Activated CD4-positive, alpha-beta T cell treated with anti-CD3 and anti-CD28 coated beads, Interleukin-2, amount 50 U/mL, for 16 hours (primary cell): ENCODE measurements around the gene ZFPL1.

ENCODE experiments used
- DNase-seq: peaks from one replicate; pipeline ENCODE4 v3.0.0-alpha.2; 2020

ZFPL1 gene

DNA sequence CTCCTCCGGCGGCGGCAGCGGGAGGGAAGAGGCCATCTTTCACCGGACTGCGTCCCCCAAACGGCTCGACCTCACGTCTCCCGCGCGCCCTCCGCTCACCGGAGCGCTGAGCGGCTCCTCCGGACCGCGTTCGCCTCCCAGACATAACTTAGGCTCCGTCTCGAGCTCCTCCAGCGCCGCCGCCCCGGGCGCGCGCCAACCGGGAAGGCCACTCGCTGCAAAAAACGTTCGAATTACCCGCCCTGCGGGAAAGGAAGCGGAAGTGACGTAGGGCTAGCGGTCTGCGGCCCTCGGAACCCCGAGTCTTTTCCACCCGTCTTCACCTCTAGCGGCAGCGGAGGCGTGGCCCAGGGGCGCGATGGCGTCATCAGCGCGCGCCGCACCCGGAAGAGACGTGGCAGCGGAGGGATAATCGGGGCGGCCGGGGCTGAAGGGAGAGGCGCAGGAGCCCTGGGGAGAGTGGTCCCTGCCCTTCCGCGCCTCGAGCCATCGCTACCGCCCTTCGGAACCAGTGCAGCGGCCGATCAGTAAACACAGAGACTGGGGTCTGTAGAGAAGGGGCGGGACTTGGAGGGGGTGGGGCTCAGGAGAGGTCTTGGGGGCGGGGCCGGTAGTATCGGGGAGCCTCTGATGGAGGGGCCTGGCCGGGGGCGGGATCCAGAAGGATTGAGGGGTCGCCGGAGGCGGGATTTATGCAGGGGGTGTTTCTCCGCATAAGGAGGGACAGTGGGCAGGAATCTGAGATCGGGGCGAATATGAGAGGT, at the start of gene ZFPL1, which contains the start of gene CDCA5:
Gene ZFPL1 (plus strand): TSS at position 389 of the 764 bp plus-strand sequence. CDS start 477 bp downstream, outside the sequence.
Gene CDCA5 (minus strand): TSS at position 207 of the 764 bp plus-strand sequence. CDS start 62 bp downstream, at position 145.
- DNase-seq, result peak; percentile 97

DNA sequence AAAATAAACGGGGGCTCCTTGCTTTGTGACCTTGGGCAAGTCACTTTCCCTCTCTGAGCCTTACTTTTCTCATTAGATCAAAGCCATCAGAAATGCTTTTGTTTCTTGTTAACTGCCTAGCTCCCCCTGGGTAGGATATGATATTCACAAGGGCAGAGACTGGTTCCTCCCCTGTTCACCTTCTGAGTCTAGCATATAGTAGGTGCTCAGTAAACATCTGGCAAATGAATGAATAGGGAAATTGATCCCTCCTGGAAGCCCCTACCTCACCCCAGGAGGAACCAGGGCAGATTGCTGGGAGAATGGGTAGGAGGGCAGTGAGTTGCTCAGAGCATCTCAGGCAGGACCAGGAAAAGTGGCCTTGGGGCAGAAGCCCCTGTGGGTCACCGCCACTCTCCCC, 49.6 kb upstream of the ZFPL1 start:
- DNase-seq, result no peak

DNA sequence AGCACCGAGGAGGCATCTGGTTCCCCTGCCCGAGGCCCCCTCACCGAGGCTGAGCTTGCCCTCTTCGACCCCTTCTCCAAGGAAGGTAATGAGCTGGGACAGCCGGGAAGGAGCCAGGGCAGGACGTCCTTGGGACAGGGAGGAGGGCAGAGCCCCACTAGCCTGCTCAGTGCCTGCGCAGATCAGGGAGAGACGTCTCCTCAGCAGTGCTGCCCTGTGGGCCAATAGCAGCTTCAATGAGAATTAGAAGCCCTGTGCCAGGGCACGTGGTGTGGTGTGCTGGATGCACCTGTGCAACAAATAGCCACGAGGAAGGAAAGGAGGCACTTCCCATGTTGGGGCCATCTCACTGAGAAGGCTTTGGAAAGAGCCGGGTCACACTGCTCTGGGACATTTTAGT, 48.4 kb upstream of the ZFPL1 start:
- no peak for DNase-seq

DNA sequence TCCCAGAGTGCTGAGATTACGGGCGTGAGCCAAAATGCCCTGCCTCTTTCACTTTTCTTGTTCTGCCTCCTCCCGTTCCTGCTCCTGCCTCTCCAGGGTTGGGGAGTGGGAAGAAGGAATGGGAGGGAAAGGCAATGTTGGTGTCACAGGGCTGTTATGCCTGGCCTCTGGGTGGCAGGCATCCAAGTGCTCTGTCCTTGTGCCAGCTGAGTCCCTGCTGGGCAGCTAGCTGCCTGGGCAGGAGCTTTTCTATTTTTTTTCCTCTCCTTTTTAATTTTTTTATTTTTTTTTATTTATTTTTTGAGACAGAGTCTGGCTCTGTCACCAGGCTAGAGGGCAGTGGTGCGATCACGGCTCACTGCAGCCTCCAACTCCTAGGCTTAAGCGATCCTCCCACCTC, 47.1 kb upstream of the ZFPL1 start:
- DNase-seq, result no peak

DNA sequence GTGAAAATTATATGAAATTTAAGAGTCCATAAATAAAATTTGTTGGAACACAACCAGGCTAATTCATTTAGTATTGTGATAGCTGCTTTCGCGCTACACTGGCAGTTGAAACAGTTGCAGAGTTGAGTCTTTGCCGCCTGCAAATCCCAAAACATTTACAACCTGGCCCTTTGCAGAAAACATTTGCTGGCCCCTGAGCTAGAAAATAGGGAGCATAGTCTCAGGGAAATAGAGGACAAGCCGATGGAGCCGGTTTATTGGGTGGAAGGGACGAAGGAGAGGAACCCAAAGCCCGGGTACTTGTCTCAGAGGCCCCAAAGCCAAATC, 43.5 kb upstream of the ZFPL1 start:
- no peak for DNase-seq

DNA sequence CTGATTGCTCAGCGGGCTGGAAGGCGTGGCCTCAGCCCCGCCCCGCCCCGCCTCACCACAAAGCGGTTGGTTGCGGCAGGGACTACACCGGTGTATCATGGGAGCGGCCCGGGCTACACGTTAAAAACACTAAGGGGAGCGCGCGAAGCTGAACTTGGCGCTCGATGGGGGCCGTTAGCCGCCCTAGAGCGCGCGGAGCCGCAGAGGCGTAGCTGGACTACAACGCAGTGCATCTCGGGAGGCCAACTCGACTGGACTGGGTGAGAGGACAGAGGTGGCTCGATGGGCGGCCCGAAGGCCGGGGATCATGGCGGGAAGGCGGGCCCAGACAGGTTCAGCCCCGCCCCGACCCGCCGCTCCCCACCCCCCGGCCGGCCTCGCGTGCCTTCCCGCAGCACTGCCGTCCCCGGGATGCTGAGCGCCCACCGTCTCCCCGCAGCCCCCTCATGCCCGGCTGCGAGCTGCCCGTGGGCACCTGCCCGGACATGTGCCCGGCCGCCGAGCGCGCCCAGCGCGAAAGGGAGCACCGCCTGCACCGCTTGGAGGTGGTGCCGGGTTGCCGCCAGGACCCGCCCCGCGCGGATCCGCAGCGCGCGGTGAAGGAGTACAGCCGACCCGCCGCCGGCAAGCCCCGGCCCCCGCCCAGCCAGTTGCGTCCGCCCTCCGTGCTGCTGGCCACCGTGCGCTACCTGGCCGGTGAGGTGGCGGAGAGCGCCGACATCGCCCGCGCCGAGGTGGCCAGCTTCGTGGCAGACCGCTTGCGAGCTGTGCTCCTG, 43.0 kb upstream of the ZFPL1 start, which contains the start of gene SAC3D1:
Gene SAC3D1 (plus strand): TSS at position 364 of the 776 bp plus-strand sequence. CDS start 83 bp downstream, at position 447.
- DNase-seq, result peak; percentile 96

DNA sequence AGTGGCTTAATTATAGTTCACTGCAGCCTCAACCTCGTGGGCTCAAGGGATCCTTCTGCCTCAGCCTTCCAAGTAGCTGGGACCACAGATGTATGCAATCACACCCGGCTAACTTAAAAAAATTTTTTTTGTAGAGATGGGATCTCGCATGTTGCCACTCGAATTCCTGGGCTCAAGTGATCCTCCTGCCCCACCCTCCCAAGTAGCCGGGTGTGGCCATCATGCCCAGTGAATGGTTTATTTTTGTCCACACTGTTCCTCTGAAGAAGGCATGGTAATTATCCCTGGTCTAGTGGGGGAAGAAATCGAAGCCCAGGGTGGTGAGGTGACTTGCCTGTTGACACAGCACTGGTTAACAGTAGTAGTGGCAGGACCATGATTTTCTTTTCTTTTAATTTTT, 41.1 kb upstream of the ZFPL1 start:
- DNase-seq, result no peak

DNA sequence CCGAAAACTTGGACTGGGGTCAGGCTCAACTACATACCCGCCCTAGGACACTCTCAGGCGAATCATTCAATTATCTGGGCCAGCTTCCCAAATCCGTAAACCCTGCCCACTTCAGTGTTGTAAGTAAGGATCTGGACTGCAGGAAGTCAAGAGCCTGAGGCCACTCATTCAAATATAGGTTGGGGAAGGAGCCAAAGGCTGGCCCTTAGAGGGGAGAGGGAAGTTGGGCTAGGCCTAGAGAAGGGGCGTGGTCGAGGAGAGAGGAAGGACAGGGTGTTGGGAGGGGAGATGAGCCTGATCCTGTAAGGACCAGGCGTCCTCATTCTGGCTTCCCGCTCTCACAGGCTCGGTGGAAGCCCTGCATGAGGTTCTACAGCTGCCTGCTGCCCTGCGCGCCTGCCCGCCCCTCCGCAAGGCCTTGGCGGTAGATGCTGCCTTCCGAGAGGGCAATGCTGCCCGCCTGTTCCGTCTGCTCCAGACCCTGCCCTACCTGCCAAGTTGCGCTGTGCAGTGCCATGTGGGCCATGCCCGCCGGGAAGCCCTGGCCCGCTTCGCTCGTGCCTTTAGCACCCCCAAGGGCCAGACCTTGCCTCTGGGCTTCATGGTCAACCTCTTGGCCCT, 40.0 kb upstream of the ZFPL1 start:
- DNase-seq, result no peak

DNA sequence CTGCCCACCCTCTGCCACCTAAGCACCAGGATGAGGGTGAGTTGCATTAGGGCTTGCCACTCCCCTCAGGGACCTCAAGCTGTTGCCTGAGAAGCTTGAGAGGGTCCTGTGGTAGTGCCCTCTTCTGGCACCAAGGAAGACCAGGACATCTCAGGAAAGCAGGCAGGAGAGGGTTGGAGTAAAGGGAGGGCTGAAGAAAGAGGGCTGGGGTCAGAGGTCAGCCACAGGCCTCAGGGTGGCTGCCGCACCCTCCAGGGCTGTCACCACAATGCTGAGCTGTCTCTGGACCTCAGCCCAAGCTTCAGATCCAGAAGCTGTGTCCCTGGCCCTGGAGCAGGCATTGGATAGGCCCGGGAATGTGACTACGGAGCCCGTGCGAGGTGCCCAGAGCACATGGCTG, 39.0 kb upstream of the ZFPL1 start:
- no peak for DNase-seq

DNA sequence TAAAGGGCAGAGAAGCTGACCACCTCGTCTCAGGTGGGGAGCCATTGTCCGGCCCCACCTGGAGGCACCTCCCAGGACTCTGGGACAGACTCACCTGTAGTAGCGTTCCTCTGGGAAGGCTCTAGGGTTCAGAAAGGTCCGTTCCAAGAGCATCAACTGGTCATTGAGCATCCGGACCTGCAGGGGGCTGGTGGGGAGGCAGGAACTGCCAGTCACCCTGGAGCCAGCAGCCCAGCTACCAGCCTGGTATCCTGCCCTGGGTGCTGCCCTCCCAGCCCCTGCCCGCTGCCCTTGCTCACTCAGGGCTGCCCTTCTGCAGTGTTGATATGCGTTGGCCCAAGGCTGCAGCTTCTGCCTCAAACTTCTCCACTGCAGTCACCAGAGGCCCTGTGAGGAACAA, 38.3 kb upstream of the ZFPL1 start:
- no peak for DNase-seq

DNA sequence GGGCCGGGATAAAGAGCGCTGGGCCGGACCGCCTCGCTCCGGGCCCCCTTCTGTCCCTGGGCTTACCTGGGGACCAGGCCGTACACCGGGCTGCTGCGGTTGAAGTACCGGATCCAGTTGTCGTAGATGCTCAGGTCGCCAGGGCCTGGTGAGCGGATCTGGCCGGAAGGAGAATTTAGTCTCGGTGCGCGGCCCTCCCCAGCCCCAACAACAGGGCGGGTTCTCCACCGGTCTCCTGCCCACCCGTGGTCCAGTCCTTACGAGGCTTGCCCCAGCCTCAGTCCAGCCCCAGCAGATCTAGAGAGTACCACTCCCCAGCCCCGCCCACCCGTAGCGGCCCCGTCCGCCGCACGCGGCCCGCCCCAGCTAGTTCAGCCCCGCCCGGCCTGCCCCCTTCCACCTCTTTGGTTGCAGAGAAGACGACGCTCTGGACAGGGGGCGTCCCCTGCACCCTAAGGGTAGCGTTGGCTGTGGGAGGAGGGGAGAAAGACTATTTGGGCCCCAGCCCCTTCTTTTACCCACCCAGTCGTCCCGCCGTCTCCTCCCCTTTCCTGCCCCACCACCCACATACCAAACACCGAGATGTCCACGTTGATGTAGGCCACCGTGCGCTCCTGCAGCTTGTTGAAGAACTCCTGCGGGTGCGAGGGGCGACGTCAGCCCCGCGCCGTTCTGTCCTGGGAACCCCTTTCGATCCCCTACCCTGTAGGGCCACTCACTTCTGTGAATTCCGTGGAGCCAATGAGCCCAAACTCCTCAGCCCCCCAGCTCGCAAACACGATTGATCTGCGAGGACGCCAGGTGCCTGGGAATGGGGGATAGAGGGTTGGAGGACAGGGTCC, 36.2 kb upstream of the ZFPL1 start:
- no peak for DNase-seq

DNA sequence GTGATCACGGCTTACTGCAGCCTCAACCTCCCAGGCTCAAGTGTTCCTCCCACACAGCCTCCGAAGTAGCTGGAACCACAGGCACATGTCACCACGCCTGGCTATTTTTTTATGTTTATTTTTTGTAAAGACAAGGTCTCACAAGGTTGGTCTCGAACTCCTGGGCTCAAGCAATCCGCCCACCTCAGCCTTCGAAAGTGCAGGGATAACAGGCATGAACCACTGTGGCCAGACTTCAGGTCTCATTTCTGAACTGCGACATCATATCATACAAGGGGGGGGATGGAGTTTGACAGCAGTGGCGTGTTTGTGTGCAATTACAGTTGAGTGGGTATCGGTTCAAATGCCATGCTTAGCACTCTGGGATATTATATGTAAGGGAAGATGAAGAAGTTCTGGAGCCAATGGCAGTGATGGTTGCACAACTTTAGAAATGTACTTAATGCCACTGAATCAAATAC, 32.6 kb upstream of the ZFPL1 start:
- DNase-seq, result peak; percentile 24

DNA sequence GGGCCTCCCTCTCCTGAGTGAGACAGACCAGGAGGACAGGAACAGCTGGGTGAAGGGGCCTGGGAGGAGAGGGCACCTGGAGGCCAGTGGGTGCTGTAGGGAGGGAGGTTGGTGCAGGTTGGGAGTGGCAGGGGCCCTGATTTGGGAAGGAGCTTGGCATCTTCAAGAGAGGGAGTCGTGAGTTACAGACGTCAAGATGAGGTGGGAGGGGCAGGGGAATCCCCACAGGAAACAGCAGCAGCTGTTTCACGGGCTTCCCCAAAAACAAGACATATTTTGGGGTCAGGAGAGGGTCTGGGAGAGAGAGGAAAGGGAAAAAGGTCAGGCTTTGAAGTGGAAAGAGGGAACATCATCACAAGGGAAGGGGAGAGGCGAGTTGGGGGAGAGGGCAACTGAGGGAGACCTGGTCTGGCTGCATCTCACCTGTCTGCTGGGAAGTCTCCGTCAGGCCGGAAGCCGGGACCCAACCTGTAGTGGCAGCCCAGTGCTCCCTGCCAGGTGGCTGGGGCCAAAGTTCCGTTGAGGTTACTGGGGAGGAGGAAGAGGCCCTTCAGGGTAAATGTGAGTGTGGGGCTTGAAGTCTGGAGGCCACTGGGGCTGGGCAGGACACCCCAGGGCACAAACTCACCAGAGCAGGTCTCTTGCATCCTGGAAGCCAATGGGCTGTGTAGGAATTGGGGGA, 30.1 kb upstream of the ZFPL1 start:
- no peak for DNase-seq

DNA sequence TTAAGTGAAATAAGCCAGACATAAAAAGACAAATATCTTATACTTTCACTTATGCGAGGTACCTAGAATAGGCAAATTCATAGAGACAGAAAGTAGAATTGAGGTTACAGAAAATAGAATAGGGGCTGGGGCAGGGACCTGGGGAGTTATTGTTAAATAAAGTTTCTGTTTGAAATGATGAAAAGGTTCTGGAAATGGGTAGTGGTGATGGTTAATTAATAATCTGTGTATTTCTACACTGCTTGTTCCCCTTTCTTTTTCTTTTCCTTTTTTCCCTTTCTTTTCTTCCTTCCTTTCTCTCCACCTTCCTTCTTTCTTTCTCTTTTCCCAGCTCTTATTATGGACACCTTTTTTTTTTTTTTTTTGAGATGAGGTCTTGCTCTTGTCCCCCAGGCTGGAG, 28.5 kb upstream of the ZFPL1 start:
- no peak for DNase-seq

DNA sequence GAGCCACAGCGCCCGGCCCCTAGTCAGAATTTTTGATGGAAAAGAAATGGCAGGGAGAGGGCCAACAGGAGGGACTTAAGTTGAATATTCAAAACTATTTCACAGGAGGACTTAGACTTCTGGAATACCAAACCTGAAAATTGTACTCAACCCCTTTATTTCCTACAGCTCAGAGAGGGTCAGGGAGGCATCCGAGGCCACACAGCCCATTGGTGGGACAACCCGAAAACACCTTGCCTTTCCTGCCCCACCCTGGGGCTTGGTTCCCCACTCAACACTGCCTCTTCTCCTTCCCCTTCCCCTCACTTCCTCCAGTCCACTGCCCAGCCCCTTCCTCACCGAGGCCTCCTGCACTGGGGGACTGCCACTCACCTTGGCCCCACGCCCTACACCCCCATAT, 27.0 kb upstream of the ZFPL1 start:
- DNase-seq, result no peak

DNA sequence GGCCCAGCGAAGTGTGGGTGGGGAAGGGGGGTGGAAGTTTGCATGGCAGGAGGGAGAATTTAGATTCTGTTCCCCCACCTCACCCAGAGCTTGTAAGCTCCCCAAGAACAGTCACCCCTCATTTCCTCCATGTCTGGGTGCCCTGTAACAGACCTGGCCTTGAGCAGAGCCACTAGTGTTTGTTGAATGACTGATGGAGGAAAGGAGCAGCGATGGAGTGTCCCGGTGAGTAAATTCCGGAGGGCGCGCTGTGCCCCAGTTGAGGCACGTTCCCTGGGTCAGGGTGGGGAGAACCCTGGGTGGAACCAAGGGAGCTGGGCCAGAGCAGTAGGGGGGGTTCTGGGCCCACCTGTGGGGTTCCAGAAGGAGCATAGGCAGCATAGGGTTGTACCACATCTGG, 26.5 kb upstream of the ZFPL1 start:
- DNase-seq, result no peak

DNA sequence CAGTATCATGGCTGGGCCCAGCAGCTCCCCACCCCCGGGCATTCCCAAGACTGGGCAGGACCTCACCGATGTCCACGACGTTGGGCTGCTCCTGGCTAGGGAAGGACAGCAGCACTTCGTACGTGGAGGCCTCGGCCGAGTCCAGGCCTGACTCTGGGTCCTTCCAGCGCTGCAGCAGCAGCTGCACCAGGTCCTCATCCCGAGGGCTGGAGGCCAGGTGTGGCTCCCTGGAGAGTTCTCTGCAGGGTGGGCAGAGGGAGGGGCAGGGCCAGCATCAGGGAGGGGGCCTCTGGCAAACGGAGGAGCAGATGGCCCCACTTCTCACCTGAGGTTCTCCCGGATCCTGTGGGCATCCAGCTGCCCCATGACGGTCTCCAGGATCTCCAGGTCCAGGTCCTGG, 26.0 kb upstream of the ZFPL1 start:
- no peak for DNase-seq

DNA sequence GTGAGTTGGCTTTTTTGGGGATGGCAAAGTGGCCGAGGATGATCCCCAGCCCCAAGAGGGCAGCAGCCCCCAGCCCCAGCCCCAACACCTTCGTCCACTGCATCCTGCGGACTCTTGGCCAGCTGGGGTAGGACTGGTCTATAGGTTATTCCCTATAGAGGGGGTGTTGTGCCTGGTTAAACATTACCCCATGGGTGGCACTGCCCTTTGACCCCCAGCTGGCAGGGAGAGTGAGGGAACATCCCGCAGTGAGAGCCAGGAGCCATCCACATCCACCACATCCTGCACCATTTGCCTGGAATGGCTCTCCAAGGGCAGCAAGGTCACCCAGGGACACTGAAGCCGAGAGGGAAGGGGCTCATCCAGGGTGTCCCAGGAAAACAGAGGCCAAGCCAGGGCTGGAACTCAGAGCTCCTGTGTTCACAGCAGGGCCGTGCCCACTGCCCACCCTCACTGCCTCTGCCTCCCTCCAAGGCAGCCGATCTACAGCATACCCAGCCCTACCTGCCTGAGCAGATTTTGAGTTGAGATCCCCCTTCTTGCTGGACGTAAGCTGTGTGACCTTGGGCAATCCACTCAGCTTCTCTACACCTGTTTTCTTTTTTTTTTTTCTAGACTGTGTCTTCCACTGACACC, 25.5 kb upstream of the ZFPL1 start, which contains the start of gene NAALADL1:
Gene NAALADL1 (minus strand): TSS at position 135 of the 636 bp plus-strand sequence. CDS start 32 bp downstream, at position 103.
- DNase-seq, result no peak

DNA sequence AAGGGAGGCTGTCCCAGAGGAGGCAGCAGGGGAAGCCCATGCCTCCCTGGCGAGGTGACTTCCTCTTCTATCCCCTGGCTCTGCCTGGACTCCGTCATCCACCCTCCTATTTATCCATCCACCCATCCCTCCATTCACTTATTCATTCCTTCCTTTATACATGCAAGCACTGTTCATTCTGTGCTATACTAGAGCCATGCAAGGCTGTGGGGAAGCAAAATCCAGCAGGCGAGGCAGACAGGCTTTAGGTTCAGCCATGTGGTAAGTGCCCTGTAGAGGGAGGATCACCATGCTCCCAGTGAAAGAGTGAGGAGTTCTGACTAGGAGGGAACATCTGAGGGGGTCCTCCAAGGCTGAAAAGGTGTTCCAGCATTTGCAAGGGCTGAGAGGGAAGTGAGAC, 24.5 kb upstream of the ZFPL1 start:
- DNase-seq, result no peak

DNA sequence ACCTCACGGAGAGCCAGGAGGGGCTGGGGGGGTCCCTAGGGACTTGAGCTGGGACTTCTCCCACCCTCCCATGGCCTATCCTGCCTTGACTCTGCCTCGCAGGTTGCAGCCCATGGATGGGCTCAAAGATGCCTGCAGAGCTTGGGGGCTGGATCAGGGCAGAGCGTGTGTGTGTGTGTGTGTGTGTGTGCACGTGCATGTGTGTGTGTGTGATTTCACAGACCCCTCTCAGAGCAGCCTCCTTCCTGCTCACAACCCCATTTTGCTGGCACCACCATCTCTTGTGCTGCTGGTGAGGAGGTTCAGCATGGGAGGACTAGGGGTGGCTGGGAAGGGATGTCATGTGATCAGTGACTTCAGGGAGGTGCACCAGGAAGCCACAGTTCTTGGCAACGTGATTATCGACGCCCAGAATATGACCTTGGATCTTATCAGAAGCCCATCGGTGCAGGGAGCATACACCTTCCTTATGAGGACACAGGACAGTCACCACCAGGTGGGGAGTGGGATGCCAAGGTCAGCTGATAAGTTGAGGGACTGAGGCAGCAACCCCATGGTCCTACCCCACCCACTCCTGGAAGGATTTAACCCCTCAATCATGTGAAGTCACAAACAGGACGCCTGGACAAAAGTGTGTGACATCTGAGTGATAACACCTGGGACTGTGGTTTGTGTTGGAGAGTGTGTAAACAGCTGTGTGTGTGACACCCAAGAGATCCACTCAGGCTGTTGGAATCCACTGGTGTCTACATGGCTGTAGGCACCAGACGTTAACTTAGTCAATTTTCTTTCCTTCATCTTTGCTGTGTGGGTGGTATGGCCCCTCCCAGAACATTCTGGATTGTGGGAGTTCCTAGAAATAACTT, 23.8 kb upstream of the ZFPL1 start:
- no peak for DNase-seq
